H9 (cell line): ENCODE measurements around the gene MTA2. TPM values are rescaled to one million over a fixed set of nuclear protein-coding genes. Genes with fewer than 3 reads are reported as not detected.

Experiments used
- DNase-seq: peaks from one replicate; pipeline ENCODE4 v3.0.0-alpha.2; 2017
- H2AFZ ChIP-seq: one replicate; pipeline ENCODE4 v1.6.1; 2013; ENCODE audit warnings: mild to moderate bottlenecking, low read length, control low read depth, moderate library complexity
- H2AK5ac ChIP-seq: 2 replicates; pipeline ENCODE4 v1.6.1; 2013; ENCODE audit warnings: low read length, control low read depth, mixed read lengths; ENCODE audit not compliant: insufficient read length
- H2BK120ac ChIP-seq: one replicate; pipeline ENCODE4 v1.6.1; 2013; ENCODE audit warnings: low read depth, mild to moderate bottlenecking, low read length, control low read depth, inconsistent platforms; ENCODE audit not compliant: poor library complexity, severe bottlenecking
- H2BK12ac ChIP-seq: 2 replicates; pipeline ENCODE4 v1.6.1; 2013; ENCODE audit warnings: low read length, control low read depth, mixed read lengths, low read depth; ENCODE audit not compliant: insufficient read length
- H2BK15ac ChIP-seq: 2 replicates; pipeline ENCODE4 v1.6.1; 2013; ENCODE audit warnings: low read depth, low read length, control low read depth
- H2BK20ac ChIP-seq: one replicate; pipeline ENCODE4 v1.6.1; 2013; ENCODE audit warnings: low read depth, mild to moderate bottlenecking, low read length, control low read depth, inconsistent platforms; ENCODE audit not compliant: poor library complexity, severe bottlenecking
- H2BK5ac ChIP-seq: 2 replicates; pipeline ENCODE4 v1.6.1; 2013; ENCODE audit warnings: low read length, control low read depth, mixed read lengths; ENCODE audit not compliant: insufficient read length
- H3K14ac ChIP-seq: 2 replicates; pipeline ENCODE4 v1.6.1; 2013; ENCODE audit warnings: low read length, control low read depth; ENCODE audit not compliant: insufficient read depth
- H3K18ac ChIP-seq: 2 replicates; pipeline ENCODE4 v1.6.1; 2013; ENCODE audit warnings: low read depth, mild to moderate bottlenecking, mixed read lengths, low read length, control low read depth; ENCODE audit not compliant: insufficient read length
- H3K23ac ChIP-seq: 2 replicates; pipeline ENCODE4 v1.6.1; 2013; ENCODE audit warnings: low read length, control low read depth, mixed read lengths, low read depth; ENCODE audit not compliant: insufficient read length
- H3K23me2 ChIP-seq: 2 replicates; pipeline ENCODE4 v1.6.1; 2013; ENCODE audit warnings: low read depth, mild to moderate bottlenecking, mixed read lengths, low read length, control low read depth; ENCODE audit not compliant: insufficient read length, poor library complexity, severe bottlenecking
- H3K27ac ChIP-seq: 2 replicates; pipeline ENCODE4 v1.5.1; 2013; ENCODE audit warnings: low read length, control low read depth, mixed read lengths, low read depth; ENCODE audit not compliant: insufficient read length
- H3K27me3 ChIP-seq: 2 replicates; pipeline ENCODE4 v1.6.1; 2013; ENCODE audit warnings: low read length, control low read depth, inconsistent platforms; ENCODE audit not compliant: insufficient read depth
- H3K4ac ChIP-seq: 2 replicates; pipeline ENCODE4 v1.6.1; 2013; ENCODE audit warnings: low read depth, mild to moderate bottlenecking, control low read depth, inconsistent platforms, low read length, moderate library complexity
- H3K4me1 ChIP-seq: 2 replicates; pipeline ENCODE4 v1.6.1; 2013; ENCODE audit warnings: low read length, control low read depth, inconsistent platforms; ENCODE audit not compliant: insufficient read depth
- H3K4me2 ChIP-seq: 2 replicates; pipeline ENCODE4 v1.6.1; 2013; ENCODE audit warnings: low read length, control low read depth, mixed read lengths; ENCODE audit not compliant: insufficient read length, insufficient read depth
- H3K56ac ChIP-seq: 2 replicates; pipeline ENCODE4 v1.6.1; 2013; ENCODE audit warnings: low read depth, mild to moderate bottlenecking, mixed read lengths, low read length, control low read depth; ENCODE audit not compliant: insufficient read length
- H3K79me1 ChIP-seq: 2 replicates; pipeline ENCODE4 v1.6.1; 2013; ENCODE audit warnings: low read depth, mild to moderate bottlenecking, moderate library complexity, low read length, control low read depth, inconsistent platforms; ENCODE audit not compliant: insufficient read depth, poor library complexity, severe bottlenecking
- H3K79me2 ChIP-seq: 2 replicates; pipeline ENCODE4 v1.6.1; 2013; ENCODE audit warnings: low read length, control low read depth, inconsistent platforms; ENCODE audit not compliant: insufficient read depth
- H3K9ac ChIP-seq: 2 replicates; pipeline ENCODE4 v1.6.1; 2013; ENCODE audit warnings: low read length, control low read depth, mixed read lengths; ENCODE audit not compliant: insufficient read length; ENCODE audit errors: extremely low read depth
- H3K9me3 ChIP-seq: one replicate; pipeline ENCODE4 v1.6.1; 2013; ENCODE audit warnings: low read depth, low read length, inconsistent platforms; ENCODE audit not compliant: control insufficient read depth
- H3T11ph ChIP-seq: one replicate; pipeline ENCODE4 v1.6.1; 2013; ENCODE audit warnings: mild to moderate bottlenecking, low read length, control low read depth, inconsistent platforms
- H4K20me1 ChIP-seq: one replicate; pipeline ENCODE4 v1.6.1; 2013; ENCODE audit not compliant: control insufficient read depth, insufficient read length, insufficient read depth
- H4K5ac ChIP-seq: 2 replicates; pipeline ENCODE4 v1.6.1; 2013; ENCODE audit warnings: low read depth, mild to moderate bottlenecking, mixed read lengths, low read length, control low read depth; ENCODE audit not compliant: insufficient read length
- H4K8ac ChIP-seq: replicated peaks from 2 replicates; pipeline ENCODE4 v1.6.1; 2013; ENCODE audit warnings: low read length, control low read depth, mixed read lengths, low read depth; ENCODE audit not compliant: insufficient read length
- H4K91ac ChIP-seq: 2 replicates; pipeline ENCODE4 v1.6.1; 2013; ENCODE audit warnings: low read depth, mild to moderate bottlenecking, moderate library complexity, mixed read lengths, low read length, control low read depth; ENCODE audit not compliant: insufficient read length
- H3K27ac Mint-ChIP-seq, 3 experiments: 2 replicates in 2 of 3; 3 replicates in 1 of 3; pipeline ENCODE4 v1.8.0; 2020 to 2021; ENCODE audit warnings: mixed read lengths in 3 of 3, mild to moderate bottlenecking in 1 of 3, moderate library complexity in 1 of 3
- H3K27me3 Mint-ChIP-seq: 2 replicates; pipeline ENCODE4 v1.8.0; 2021; ENCODE audit warnings: low read depth, mild to moderate bottlenecking, moderate library complexity, mixed read lengths
- H3K36me3 Mint-ChIP-seq, 3 experiments: 2 replicates in 2 of 3; 3 replicates in 1 of 3; pipeline ENCODE4 v1.8.0; 2020 to 2021; ENCODE audit warnings: low read depth in 3 of 3, mixed read lengths in 3 of 3; ENCODE audit not compliant: insufficient read depth in 1 of 3
- H3K4me1 Mint-ChIP-seq, 2 experiments: 2 replicates each; pipeline ENCODE4 v1.8.0; 2020; ENCODE audit warnings: mixed read lengths in 2 of 2
- H3K4me3 Mint-ChIP-seq, 2 experiments: 2 replicates in 1 of 2; 3 replicates in 1 of 2; pipeline ENCODE4 v1.8.0; 2020 to 2021; ENCODE audit warnings: mild to moderate bottlenecking in 2 of 2, mixed read lengths in 2 of 2, moderate library complexity in 1 of 2
- H3K9me3 Mint-ChIP-seq, 2 experiments: 2 replicates in 1 of 2; 3 replicates in 1 of 2; pipeline ENCODE4 v1.8.0; 2020; ENCODE audit warnings: mild to moderate bottlenecking in 2 of 2, mixed read lengths in 2 of 2, moderate library complexity in 1 of 2
- CTCF ChIP-seq: fragments of 200-600 bp; sonication (generic); conservative IDR thresholded peaks from 3 replicates; pipeline ENCODE4 v1.8.0; 2021; ENCODE audit warnings: antibody characterized with exemption, mild to moderate bottlenecking
- WGBS: extraction: QIAGEN DNeasy Blood & Tissue Kit; methylation state at CpG from one replicate; pipeline ENCODE4 v1.1.7; 2013; ENCODE audit warnings: missing lambda C conversion rate, low lambda C conversion rate, mixed read lengths; ENCODE audit not compliant: insufficient read length; ENCODE audit errors: extremely low coverage; 5-methylcytosine and 5-hydroxymethylcytosine counted together
- total RNA-seq: library from RNA; stranded (reverse); gene quantifications from 2 replicates; pipeline ENCODE4 v1.2.1, GENCODE V29; 2021

Gene MTA2
- total RNA-seq, 1 experiment from 2014 or later: 143 TPM

- Histone ChIP-seq H4K91ac (no peak overlapping the region), H3K27ac (no peak overlapping the region), H2AK5ac (no peak overlapping the region), H3K79me2 (no peaks in the 10 kb centered on the region), H3K27me3 (peaks cover 53% of the 10 kb centered on the region), H3T11ph (no peak overlapping the region), H3K23me2 (peaks cover 26% of the 10 kb centered on the region), H3K56ac (no peak overlapping the region), H3K23ac (no peak overlapping the region), H2BK20ac (no peak overlapping the region), H3K79me1 (no peaks in the 10 kb centered on the region), H3K4me1 (peaks cover 4% of the 10 kb centered on the region; the same call in 1 of the 2 replicates), H2AFZ (no peak overlapping the region), H2BK12ac (no peak overlapping the region), H3K4me2 (peak overlapping the region; percentile 66), H4K8ac (no peak overlapping the region), H3K9me3 (no peaks in the 10 kb centered on the region), H3K14ac (peak overlapping the region; percentile 46; the same call in 1 of the 2 replicates), H2BK120ac (no peak overlapping the region), H3K4ac (no peak overlapping the region), H4K20me1 (peaks cover 2% of the 10 kb centered on the region), H3K18ac (no peak overlapping the region), H4K5ac (no peak overlapping the region), H2BK5ac (no peak overlapping the region), H2BK15ac (no peak overlapping the region), H3K9ac (no peak overlapping the region)
- Mint-ChIP-seq H3K27me3 (peaks cover 82% of the 10 kb centered on the region), H3K4me3 (peak overlapping the region; percentile 68 to 84), H3K4me1 (peaks cover 37 to 62% of the 10 kb centered on the region in 2 experiments), H3K36me3 (no peaks in the 10 kb centered on the region; a peak in 1 of 7 replicates), H3K27ac (peak overlapping the region in 1 of 3 experiments; percentile 69; a peak in 1 of 7 replicates), H3K9me3 (no peaks in the 10 kb centered on the region; a peak in 2 of 5 replicates)
- DNase-seq: no peak
- no CpG with 5 or more reads among the region's 8 CpGs for WGBS
- TF ChIP-seq CTCF: no peak
Measured at GRCh38 chr11:62547691-62548281, 53.9 kb downstream of the MTA2 start.
